ENCODE measurements around the gene RASSF5.

DNA sequence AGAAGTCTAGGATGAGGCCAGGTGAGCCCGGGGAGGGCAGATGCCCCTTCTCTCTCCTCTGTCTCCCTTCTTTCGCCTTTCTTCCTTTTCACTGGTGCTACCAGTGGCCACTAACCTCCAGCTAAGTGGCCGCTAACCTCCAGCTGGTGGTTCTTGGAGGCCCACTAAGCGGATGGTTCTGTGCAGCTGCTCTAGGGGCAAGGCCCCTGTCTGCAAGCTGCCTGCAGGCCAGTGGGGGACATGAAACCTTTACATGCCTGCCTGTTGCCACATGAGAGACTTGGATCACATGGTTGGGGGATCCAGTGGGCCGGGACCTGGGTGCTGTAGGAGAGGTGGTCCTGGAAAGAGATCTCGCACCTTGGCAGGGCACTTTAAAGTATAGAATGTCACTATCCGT, 19.4 kb upstream of the RASSF5 start:
- no peak for TF ChIP-seq POLR2A (IDR thresholded peaks at IDR 0.05)
- TF ChIP-seq, protein P1, sequence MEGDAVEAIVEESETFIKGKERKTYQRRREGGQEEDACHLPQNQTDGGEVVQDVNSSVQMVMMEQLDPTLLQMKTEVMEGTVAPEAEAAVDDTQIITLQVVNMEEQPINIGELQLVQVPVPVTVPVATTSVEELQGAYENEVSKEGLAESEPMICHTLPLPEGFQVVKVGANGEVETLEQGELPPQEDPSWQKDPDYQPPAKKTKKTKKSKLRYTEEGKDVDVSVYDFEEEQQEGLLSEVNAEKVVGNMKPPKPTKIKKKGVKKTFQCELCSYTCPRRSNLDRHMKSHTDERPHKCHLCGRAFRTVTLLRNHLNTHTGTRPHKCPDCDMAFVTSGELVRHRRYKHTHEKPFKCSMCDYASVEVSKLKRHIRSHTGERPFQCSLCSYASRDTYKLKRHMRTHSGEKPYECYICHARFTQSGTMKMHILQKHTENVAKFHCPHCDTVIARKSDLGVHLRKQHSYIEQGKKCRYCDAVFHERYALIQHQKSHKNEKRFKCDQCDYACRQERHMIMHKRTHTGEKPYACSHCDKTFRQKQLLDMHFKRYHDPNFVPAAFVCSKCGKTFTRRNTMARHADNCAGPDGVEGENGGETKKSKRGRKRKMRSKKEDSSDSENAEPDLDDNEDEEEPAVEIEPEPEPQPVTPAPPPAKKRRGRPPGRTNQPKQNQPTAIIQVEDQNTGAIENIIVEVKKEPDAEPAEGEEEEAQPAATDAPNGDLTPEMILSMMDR (IDR thresholded peaks at IDR 0.05), result no peak
